ENCODE measurements around the gene KRTAP11-1.

Gene KRTAP11-1

DNA sequence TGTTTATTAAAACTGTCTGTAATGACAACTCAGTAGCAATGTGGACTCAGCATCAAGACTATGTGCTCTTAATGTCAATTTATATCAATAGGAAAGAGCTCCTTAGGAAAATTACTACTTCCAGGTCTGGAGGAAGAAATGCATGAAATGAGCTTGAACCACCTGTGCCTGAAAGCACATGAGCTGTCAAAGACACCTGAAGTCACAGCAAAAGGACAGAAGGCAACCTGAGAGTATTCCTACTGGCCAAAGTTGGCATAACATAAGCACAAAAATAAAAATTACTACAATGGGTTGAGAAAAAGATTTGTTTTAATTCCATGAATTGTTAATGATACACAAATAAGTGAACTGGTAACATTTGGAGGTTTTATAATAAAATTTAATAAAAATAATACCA, 38.4 kb downstream of the KRTAP11-1 start:
- H3K9me2 ChIP-seq (replicated peaks; ENCODE audit: insufficient read depth, low read length) = no peaks in the 10 kb centered on the region
- H3F3A ChIP-seq (ENCODE audit: insufficient read depth) = no peaks in the 10 kb centered on the region
- H3K9me3 ChIP-seq (ENCODE audit: insufficient read depth, low read length) = no peaks in the 10 kb centered on the region
- H3K4me3 ChIP-seq (ENCODE audit: insufficient read depth, low read length, poor library complexity, severe bottlenecking) = no peak overlapping the region
- no peak overlapping the region for H3K9ac ChIP-seq (ENCODE audit: low read length)
- H3K4me2 ChIP-seq (ENCODE audit: low read depth, low read length, poor library complexity, severe bottlenecking) = no peak overlapping the region
- H2AFZ ChIP-seq (ENCODE audit: low read depth, low read length, severe bottlenecking) = no peak overlapping the region
- H3K36me3 ChIP-seq (ENCODE audit: low read length) = no peaks in the 10 kb centered on the region
- TF ChIP-seq, protein P1, sequence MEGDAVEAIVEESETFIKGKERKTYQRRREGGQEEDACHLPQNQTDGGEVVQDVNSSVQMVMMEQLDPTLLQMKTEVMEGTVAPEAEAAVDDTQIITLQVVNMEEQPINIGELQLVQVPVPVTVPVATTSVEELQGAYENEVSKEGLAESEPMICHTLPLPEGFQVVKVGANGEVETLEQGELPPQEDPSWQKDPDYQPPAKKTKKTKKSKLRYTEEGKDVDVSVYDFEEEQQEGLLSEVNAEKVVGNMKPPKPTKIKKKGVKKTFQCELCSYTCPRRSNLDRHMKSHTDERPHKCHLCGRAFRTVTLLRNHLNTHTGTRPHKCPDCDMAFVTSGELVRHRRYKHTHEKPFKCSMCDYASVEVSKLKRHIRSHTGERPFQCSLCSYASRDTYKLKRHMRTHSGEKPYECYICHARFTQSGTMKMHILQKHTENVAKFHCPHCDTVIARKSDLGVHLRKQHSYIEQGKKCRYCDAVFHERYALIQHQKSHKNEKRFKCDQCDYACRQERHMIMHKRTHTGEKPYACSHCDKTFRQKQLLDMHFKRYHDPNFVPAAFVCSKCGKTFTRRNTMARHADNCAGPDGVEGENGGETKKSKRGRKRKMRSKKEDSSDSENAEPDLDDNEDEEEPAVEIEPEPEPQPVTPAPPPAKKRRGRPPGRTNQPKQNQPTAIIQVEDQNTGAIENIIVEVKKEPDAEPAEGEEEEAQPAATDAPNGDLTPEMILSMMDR (IDR thresholded peaks at IDR 0.05; ENCODE audit: insufficient read depth, low read length, poor library complexity, severe bottlenecking) = no peak
- TF ChIP-seq EZH2phosphoT487 (conservative IDR thresholded peaks at IDR 0.05; ENCODE audit: low read length) = no peak
- no peaks in the 10 kb centered on the region for H4K20me1 ChIP-seq (ENCODE audit: low read depth, low read length)
- no peaks in the 10 kb centered on the region for H3K27me3 ChIP-seq (ENCODE audit: low read length)
- no peaks in the 10 kb centered on the region for H3K79me2 ChIP-seq (ENCODE audit: insufficient read depth, low read length)
- no peak overlapping the region for H3K27ac ChIP-seq (ENCODE audit: low read depth, low read length)

DNA sequence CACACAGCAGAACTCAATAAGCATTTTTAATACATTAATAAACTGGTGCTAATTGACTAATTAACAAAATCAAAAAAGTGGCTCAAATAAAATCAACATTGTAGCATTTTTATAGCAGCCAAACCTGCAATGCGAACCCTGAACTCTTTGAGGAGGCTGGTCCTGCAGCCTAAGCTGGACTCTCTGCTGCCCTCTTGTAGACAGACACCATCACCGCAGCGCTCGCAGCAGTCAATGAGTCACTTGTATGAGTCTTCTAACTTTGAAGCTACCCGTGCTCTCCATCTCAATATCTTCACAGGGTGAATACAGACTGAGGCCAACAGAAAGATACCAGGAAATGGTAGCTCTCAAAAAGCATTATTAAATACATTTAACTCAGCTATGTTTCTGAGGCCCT, 42.1 kb downstream of the KRTAP11-1 start:
- no peak overlapping the region for H2AFZ ChIP-seq (ENCODE audit: low read depth, low read length, severe bottlenecking)
- no peaks in the 10 kb centered on the region for H3K9me3 ChIP-seq (ENCODE audit: insufficient read depth, low read length)
- H3K36me3 ChIP-seq (ENCODE audit: low read length) = no peaks in the 10 kb centered on the region
- H3K27me3 ChIP-seq (ENCODE audit: low read length) = no peaks in the 10 kb centered on the region
- H3F3A ChIP-seq (ENCODE audit: insufficient read depth) = no peaks in the 10 kb centered on the region
- no peaks in the 10 kb centered on the region for H4K20me1 ChIP-seq (ENCODE audit: low read depth, low read length)
- no peak overlapping the region for H3K4me2 ChIP-seq (ENCODE audit: low read depth, low read length, poor library complexity, severe bottlenecking)
- no peaks in the 10 kb centered on the region for H3K79me2 ChIP-seq (ENCODE audit: insufficient read depth, low read length)
- TF ChIP-seq, protein P1 (IDR thresholded peaks at IDR 0.05; ENCODE audit: insufficient read depth, low read length, poor library complexity, severe bottlenecking) = peak; percentile 33
- TF ChIP-seq EZH2phosphoT487 (conservative IDR thresholded peaks at IDR 0.05; ENCODE audit: low read length) = no peak
- H3K27ac ChIP-seq (ENCODE audit: low read depth, low read length) = no peak overlapping the region
- no peaks in the 10 kb centered on the region for H3K9me2 ChIP-seq (replicated peaks; ENCODE audit: insufficient read depth, low read length)
- no peak overlapping the region for H3K9ac ChIP-seq (ENCODE audit: low read length)
- no peak overlapping the region for H3K4me3 ChIP-seq (ENCODE audit: insufficient read depth, low read length, poor library complexity, severe bottlenecking)

- H3K9ac ChIP-seq (ENCODE audit: low read length) = no peak overlapping the region
- no peaks in the 10 kb centered on the region for H3F3A ChIP-seq (ENCODE audit: insufficient read depth)
- H3K27me3 ChIP-seq (ENCODE audit: low read length) = no peaks in the 10 kb centered on the region
- TF ChIP-seq EZH2phosphoT487 (conservative IDR thresholded peaks at IDR 0.05; ENCODE audit: low read length) = no peak
- TF ChIP-seq, protein P1 (IDR thresholded peaks at IDR 0.05; ENCODE audit: insufficient read depth, low read length, poor library complexity, severe bottlenecking) = no peak
- H3K79me2 ChIP-seq (ENCODE audit: insufficient read depth, low read length) = no peaks in the 10 kb centered on the region
- H3K9me2 ChIP-seq (replicated peaks; ENCODE audit: insufficient read depth, low read length) = no peaks in the 10 kb centered on the region
- H3K9me3 ChIP-seq (ENCODE audit: insufficient read depth, low read length) = no peaks in the 10 kb centered on the region
- no peak overlapping the region for H3K4me3 ChIP-seq (ENCODE audit: insufficient read depth, low read length, poor library complexity, severe bottlenecking)
- no peak overlapping the region for H3K4me2 ChIP-seq (ENCODE audit: low read depth, low read length, poor library complexity, severe bottlenecking)
- no peaks in the 10 kb centered on the region for H3K36me3 ChIP-seq (ENCODE audit: low read length)
- H3K27ac ChIP-seq (ENCODE audit: low read depth, low read length) = no peak overlapping the region
- H2AFZ ChIP-seq (ENCODE audit: low read depth, low read length, severe bottlenecking) = no peak overlapping the region
- H4K20me1 ChIP-seq (ENCODE audit: low read depth, low read length) = no peaks in the 10 kb centered on the region
Observed at GRCh38 chr21:30838536-30838935, 42.8 kb downstream of the KRTAP11-1 start.
